Measurements from ENCODE around the gene NUDT6.
"Not testable (repeated sequence)": the region's sequence is repeated elsewhere in the genome, so short reads cannot be mapped to it uniquely, and the experiment has no call there.

Gene NUDT6

DNA sequence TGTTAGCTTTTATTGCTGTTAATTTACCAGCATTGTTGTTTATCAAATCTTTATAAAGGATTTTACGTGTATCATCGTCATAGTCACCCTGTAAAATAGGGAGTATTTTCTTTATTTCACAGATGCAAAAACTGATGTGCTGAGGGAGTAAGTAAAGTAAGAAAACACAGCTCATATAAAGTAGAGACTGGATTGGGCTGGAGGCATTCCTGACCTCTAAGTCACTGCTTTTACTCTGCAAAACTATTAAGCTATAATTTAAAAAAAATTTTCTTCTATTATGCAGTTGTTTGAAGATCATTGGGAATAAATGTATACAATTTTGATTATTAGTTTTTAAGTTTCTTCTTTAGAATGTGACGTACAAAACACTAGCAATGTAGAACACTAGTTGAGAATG is 45.9 kb downstream of the NUDT6 start:
- 0 out of 2 replicates have a peak, but pooled peaks cover 4% of the 10 kb centered on the region for H3K9me3 ChIP-seq (ENCODE audit: control insufficient read depth, insufficient read depth, low read length)
- H3K27ac ChIP-seq (ENCODE audit: low read depth, low read length), result no peak overlapping the region
- H3K9ac ChIP-seq (ENCODE audit: low read depth, low read length), result no peak overlapping the region
- H3K36me3 ChIP-seq (ENCODE audit: control insufficient read depth, insufficient read depth, low read length), result peaks cover 62% of the 10 kb centered on the region
- H3K27me3 ChIP-seq (ENCODE audit: control insufficient read depth, insufficient read depth, low read length), result no peaks in the 10 kb centered on the region
- H3K4me1 ChIP-seq (ENCODE audit: control insufficient read depth, insufficient read depth, low read length), result no peaks in the 10 kb centered on the region; the same call in 1 of the 2 replicates
- no peak overlapping the region for H3K4me3 ChIP-seq (ENCODE audit: low read depth, low read length)

DNA sequence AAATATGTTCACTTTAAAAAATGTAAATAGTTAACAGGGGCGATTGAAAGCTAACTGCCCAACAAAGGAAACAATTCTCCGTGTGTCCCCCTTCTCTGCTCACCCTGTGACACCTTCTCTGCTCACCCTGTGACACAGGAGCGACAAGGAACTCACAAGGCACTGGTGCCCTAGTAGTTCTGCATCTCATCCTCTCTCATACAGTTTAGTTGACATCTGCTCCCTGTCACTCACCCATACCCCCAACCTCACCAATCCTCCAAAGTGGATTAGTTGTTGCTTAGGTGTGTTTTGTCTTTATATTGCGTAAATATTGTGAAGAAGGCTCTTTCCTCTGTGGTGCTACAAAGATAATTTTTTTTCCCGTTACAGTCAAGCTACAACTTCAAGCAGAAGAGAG is 46.4 kb downstream of the NUDT6 start:
- H3K4me3 ChIP-seq (ENCODE audit: low read depth, low read length), result no peak overlapping the region
- H3K36me3 ChIP-seq (ENCODE audit: control insufficient read depth, insufficient read depth, low read length), result peaks cover 57% of the 10 kb centered on the region
- H3K9ac ChIP-seq (ENCODE audit: low read depth, low read length), result no peak overlapping the region
- no peaks in the 10 kb centered on the region; the same call in 1 of the 2 replicates for H3K4me1 ChIP-seq (ENCODE audit: control insufficient read depth, insufficient read depth, low read length)
- no peak overlapping the region for H3K27ac ChIP-seq (ENCODE audit: low read depth, low read length)
- H3K9me3 ChIP-seq (ENCODE audit: control insufficient read depth, insufficient read depth, low read length), result 0 out of 2 replicates have a peak, but pooled peaks cover 4% of the 10 kb centered on the region
- no peaks in the 10 kb centered on the region for H3K27me3 ChIP-seq (ENCODE audit: control insufficient read depth, insufficient read depth, low read length)

DNA sequence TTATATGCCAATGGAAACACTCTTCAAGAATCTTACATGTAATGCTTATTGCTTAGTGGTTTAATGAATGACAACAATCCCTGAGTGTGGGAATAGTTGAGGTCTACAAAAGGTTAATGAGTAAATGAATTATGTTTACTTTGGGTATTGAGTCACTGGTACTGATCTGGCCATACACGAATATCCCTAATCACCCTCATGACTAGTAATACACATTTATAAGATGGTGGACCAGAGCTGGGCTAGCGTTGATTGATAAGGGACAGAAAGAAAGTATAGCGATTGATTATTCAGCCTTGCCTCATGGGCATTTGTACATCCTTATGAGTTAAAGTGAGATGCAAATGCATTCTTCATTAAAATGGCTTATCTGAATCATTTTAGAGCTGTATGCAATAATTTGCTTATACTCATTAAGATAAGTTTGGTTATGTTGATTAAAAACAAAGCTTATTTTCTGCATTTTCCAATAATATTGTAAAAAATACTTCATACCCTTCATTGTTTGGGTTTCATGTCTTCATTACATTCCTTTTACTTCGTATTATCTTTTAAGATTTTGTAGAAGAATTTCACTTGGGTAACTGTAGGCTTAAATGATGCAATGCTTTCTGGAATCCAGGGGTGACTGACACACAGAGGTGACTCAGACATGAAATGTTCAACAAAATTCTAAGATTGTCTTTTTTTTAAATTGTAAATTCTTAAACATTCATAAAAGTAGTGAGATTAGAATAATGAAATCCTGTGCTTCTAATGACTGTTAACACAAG is 48.4 kb downstream of the NUDT6 start:
- no peaks in the 10 kb centered on the region; the same call in 1 of the 2 replicates for H3K4me1 ChIP-seq (ENCODE audit: control insufficient read depth, insufficient read depth, low read length)
- H3K9ac ChIP-seq (ENCODE audit: low read depth, low read length), result no peak overlapping the region
- no peak overlapping the region for H3K4me3 ChIP-seq (ENCODE audit: low read depth, low read length)
- peak overlapping the region; percentile 28 for H3K27ac ChIP-seq (ENCODE audit: low read depth, low read length)
- H3K27me3 ChIP-seq (ENCODE audit: control insufficient read depth, insufficient read depth, low read length), result no peaks in the 10 kb centered on the region
- 0 out of 2 replicates have a peak, but pooled peaks cover 4% of the 10 kb centered on the region for H3K9me3 ChIP-seq (ENCODE audit: control insufficient read depth, insufficient read depth, low read length)
- H3K36me3 ChIP-seq (ENCODE audit: control insufficient read depth, insufficient read depth, low read length), result peaks cover 38% of the 10 kb centered on the region

DNA sequence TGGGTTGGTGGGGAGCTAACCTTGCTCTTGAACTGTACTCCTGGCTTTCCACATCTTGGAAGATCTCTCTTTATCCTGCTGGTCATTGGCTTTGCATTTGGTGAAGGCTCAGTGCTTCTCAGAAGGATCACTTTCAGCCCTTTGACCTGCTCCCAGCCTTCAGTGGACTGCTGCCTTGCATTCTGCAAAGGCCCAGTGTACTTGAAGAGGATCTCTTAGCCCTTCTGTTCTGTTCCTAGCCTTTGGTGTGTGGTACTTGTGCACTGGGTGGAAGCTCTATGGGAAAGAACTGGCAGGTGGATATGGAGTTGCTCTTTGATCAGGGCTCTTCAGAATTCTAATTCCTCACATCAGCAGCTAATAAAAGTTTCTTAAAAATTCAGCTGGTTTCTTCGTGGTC is 49.3 kb downstream of the NUDT6 start:
- Histone ChIP-seq H3K4me1 (ENCODE audit: control insufficient read depth, insufficient read depth, low read length) (no peaks in the 10 kb centered on the region; the same call in 1 of the 2 replicates), H3K9ac (ENCODE audit: low read depth, low read length) (no peak overlapping the region), H3K27ac (ENCODE audit: low read depth, low read length) (no peak overlapping the region), H3K4me3 (ENCODE audit: low read depth, low read length) (no peak overlapping the region), H3K9me3 (ENCODE audit: control insufficient read depth, insufficient read depth, low read length) (0 out of 2 replicates have a peak, but pooled peaks cover 4% of the 10 kb centered on the region), H3K27me3 (ENCODE audit: control insufficient read depth, insufficient read depth, low read length) (no peaks in the 10 kb centered on the region), H3K36me3 (ENCODE audit: control insufficient read depth, insufficient read depth, low read length) (peaks cover 30% of the 10 kb centered on the region)

DNA sequence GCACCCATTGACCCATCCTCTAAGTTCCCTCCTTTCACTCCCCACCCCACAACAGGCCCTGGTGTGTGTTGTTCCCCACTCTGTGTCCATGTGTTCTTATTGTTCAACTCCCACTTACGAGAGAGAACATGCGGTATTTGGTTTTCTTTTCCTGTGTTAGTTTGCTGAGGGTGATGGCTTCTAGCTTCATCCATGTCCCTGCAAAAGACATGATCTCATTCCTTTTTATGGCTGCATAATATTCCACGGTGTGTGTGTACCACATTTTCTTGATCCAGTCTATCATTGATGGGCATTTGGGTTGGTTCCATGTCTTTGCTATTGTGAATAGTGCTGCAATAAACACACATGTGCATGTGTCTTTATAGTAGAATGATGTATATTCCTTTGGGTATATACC is 54.2 kb downstream of the NUDT6 start:
- H3K9ac ChIP-seq (ENCODE audit: low read depth, low read length); H3K4me3 ChIP-seq (ENCODE audit: low read depth, low read length); H3K27ac ChIP-seq (ENCODE audit: low read depth, low read length); H3K27me3 ChIP-seq (ENCODE audit: control insufficient read depth, insufficient read depth, low read length); H3K4me1 ChIP-seq (ENCODE audit: control insufficient read depth, insufficient read depth, low read length); H3K9me3 ChIP-seq (ENCODE audit: control insufficient read depth, insufficient read depth, low read length): not testable (repeated sequence)
- peaks cover 18% of the 10 kb centered on the region; the same call in 1 of the 2 replicates for H3K36me3 ChIP-seq (ENCODE audit: control insufficient read depth, insufficient read depth, low read length)

DNA sequence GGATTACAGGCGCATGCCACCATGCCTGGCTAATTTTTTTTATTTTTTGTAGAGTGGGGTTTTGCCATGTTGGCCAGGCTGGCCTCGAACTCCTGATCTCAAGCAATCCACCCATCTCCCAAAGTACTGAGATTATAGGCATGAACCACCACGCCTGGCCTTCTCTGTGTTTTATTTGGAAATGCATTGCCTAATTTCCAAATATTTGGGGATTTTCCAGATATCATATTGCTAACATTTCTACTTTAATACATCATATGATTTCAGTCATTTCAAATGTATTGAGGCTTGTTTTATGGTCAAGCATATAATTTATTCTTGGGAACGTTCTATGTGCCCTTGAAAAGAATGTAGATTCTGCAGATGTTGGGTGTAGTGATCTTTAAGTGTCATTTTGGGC is 57.0 kb downstream of the NUDT6 start:
- Histone ChIP-seq H3K4me3 (ENCODE audit: low read depth, low read length) (no peak overlapping the region), H3K4me1 (ENCODE audit: control insufficient read depth, insufficient read depth, low read length) (peaks cover 31% of the 10 kb centered on the region), H3K9me3 (ENCODE audit: control insufficient read depth, insufficient read depth, low read length) (no peaks in the 10 kb centered on the region), H3K36me3 (ENCODE audit: control insufficient read depth, insufficient read depth, low read length) (peaks cover 18% of the 10 kb centered on the region; the same call in 1 of the 2 replicates), H3K9ac (ENCODE audit: low read depth, low read length) (no peak overlapping the region), H3K27ac (ENCODE audit: low read depth, low read length) (no peak overlapping the region), H3K27me3 (ENCODE audit: control insufficient read depth, insufficient read depth, low read length) (no peaks in the 10 kb centered on the region)

DNA sequence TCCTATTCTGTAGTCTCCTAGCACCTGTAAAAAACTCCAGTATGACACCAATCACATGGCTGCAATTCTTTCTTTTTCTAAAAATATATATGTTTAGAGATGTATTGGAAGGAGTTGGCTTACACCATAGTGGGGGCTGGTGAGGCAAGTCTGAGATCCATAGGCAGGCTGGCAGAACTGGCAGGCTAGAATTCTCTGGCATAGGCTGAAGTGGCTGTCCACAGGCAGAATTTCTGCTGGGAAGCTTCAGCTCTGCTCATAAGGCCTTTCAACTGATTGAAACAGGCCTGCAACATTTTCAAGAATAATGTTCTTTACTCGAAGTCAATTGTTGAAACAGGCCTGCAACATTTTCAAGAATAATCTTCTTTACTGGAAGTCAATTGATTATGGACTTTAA is 58.8 kb downstream of the NUDT6 start:
- no peak overlapping the region for H3K9ac ChIP-seq (ENCODE audit: low read depth, low read length)
- H3K4me3 ChIP-seq (ENCODE audit: low read depth, low read length), result no peak overlapping the region
- H3K4me1 ChIP-seq (ENCODE audit: control insufficient read depth, insufficient read depth, low read length), result peaks cover 45% of the 10 kb centered on the region
- H3K27me3 ChIP-seq (ENCODE audit: control insufficient read depth, insufficient read depth, low read length), result no peaks in the 10 kb centered on the region
- H3K27ac ChIP-seq (ENCODE audit: low read depth, low read length), result no peak overlapping the region
- H3K36me3 ChIP-seq (ENCODE audit: control insufficient read depth, insufficient read depth, low read length), result peaks cover 27% of the 10 kb centered on the region; the same call in 1 of the 2 replicates
- H3K9me3 ChIP-seq (ENCODE audit: control insufficient read depth, insufficient read depth, low read length), result no peaks in the 10 kb centered on the region

DNA sequence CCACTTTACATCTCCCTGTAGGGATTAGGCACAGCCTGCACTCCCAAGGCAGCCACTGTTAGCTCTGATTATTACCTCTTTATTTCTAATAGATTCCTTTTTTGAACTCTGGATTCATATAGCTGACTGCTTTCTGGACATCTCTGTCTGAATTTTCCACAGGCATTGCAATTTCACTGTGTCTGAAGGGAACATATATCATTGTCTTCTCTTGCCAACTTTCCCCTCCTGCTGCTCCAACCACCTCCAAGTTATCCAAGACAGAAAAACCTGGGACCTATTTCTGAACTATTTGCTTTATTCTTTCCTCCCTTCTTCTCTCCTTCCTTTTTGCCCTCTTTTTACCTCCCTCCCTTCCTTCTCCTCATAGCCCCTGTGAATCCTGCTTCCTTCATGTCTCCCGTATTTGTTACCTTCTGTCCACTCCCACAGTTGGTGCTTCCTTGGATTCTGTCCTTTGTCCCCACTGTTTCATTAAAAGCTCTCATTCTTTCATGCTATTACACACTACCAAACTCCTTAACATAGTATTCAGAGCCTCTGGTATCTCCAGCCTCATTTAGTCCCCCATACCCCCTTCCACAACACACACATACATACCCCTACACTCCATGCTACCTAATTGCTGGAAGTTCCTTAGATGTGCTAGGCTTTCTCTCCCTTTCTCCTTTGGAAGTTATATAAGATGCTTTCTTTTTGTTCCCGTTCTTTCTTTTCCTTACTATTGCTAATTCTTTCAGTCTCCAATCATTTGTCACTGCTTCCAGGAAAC is 61.0 kb downstream of the NUDT6 start:
- Histone ChIP-seq H3K36me3 (ENCODE audit: control insufficient read depth, insufficient read depth, low read length) (peaks cover 23% of the 10 kb centered on the region; the same call in 1 of the 2 replicates), H3K27ac (ENCODE audit: low read depth, low read length) (no peak overlapping the region), H3K27me3 (ENCODE audit: control insufficient read depth, insufficient read depth, low read length) (no peaks in the 10 kb centered on the region), H3K9ac (ENCODE audit: low read depth, low read length) (no peak overlapping the region), H3K9me3 (ENCODE audit: control insufficient read depth, insufficient read depth, low read length) (no peaks in the 10 kb centered on the region), H3K4me1 (ENCODE audit: control insufficient read depth, insufficient read depth, low read length) (peaks cover 66% of the 10 kb centered on the region), H3K4me3 (ENCODE audit: low read depth, low read length) (no peak overlapping the region)

DNA sequence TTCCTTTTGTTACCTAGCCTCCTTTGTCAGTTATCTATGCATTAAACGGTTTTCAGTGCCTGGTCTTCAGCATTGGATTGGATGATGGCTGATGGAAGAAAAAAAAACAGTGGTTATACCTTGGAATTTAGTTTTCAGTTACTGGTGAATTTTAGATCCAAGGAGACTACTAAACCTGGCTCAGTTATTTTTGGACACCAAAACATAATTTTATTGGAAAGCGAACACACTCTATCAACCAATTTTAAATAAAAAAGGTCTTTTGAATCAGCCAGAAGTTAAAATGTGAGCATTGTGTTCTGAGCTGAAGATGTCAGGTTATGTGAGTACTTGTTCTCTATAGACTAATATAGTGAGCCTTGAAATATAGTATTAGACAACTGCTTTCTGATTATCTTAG is 63.7 kb downstream of the NUDT6 start:
- Histone ChIP-seq H3K36me3 (ENCODE audit: control insufficient read depth, insufficient read depth, low read length) (peaks cover 15% of the 10 kb centered on the region; the same call in 1 of the 2 replicates), H3K9me3 (ENCODE audit: control insufficient read depth, insufficient read depth, low read length) (no peaks in the 10 kb centered on the region), H3K9ac (ENCODE audit: low read depth, low read length) (no peak overlapping the region), H3K27me3 (ENCODE audit: control insufficient read depth, insufficient read depth, low read length) (no peaks in the 10 kb centered on the region), H3K27ac (ENCODE audit: low read depth, low read length) (no peak overlapping the region), H3K4me3 (ENCODE audit: low read depth, low read length) (no peak overlapping the region), H3K4me1 (ENCODE audit: control insufficient read depth, insufficient read depth, low read length) (peaks cover 89% of the 10 kb centered on the region)

DNA sequence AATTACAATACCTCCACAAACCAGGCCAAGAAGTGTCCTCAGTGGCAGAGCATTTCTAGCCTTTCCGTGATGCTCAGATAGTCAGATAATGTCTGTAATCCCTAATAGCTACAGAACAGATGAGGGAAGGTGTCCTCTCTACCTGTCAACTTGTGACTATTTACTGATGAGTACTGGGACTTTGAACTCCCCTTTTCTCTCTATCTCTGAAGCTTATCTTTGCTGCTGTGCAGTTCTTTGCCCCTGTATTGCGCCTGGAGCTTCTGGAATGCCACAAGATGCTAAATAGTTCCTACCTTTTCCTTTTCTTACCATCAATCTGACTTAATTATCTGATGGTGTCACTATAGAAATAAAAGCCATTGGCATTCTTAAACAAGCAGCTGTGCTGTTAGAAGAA is 65.2 kb downstream of the NUDT6 start:
- Histone ChIP-seq H3K4me3 (ENCODE audit: low read depth, low read length) (no peak overlapping the region), H3K9ac (ENCODE audit: low read depth, low read length) (no peak overlapping the region), H3K9me3 (ENCODE audit: control insufficient read depth, insufficient read depth, low read length) (no peaks in the 10 kb centered on the region), H3K36me3 (ENCODE audit: control insufficient read depth, insufficient read depth, low read length) (peaks cover 24% of the 10 kb centered on the region), H3K4me1 (ENCODE audit: control insufficient read depth, insufficient read depth, low read length) (peaks cover 81% of the 10 kb centered on the region), H3K27ac (ENCODE audit: low read depth, low read length) (no peak overlapping the region), H3K27me3 (ENCODE audit: control insufficient read depth, insufficient read depth, low read length) (no peaks in the 10 kb centered on the region)

DNA sequence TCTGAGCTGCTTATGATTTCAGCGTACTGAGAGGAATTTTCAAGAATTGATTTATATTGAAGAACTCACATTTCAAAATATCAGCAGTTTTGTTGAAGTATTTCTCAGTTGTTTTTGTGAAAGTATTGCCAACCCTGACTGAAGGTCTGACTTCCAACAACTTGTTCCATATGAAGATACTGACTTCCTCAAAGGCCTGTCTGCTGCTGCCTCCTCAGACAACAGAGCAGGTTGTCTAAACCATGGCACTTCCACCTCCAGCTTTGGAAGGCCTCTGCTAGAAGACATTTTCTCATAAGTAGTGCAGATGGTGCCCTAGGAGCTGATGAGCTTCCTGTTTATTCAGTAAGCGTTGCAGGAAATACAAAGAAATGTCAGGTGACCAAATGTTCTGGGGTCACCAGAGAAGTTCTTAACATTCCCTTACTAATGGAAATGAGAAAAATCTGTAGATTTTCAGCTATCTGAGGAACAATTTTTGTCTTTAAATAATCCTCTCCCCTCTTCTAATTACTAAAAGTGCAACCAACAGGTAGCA is 67.0 kb downstream of the NUDT6 start:
- Histone ChIP-seq H3K9me3 (ENCODE audit: control insufficient read depth, insufficient read depth, low read length) (no peaks in the 10 kb centered on the region), H3K27me3 (ENCODE audit: control insufficient read depth, insufficient read depth, low read length) (no peaks in the 10 kb centered on the region), H3K9ac (ENCODE audit: low read depth, low read length) (no peak overlapping the region), H3K4me1 (ENCODE audit: control insufficient read depth, insufficient read depth, low read length) (peaks cover 82% of the 10 kb centered on the region), H3K4me3 (ENCODE audit: low read depth, low read length) (no peak overlapping the region), H3K27ac (ENCODE audit: low read depth, low read length) (no peak overlapping the region), H3K36me3 (ENCODE audit: control insufficient read depth, insufficient read depth, low read length) (peaks cover 30% of the 10 kb centered on the region)

Measured in HUES48 (cell line).